Gastroesophageal sphincter (tissue), 4 donors: ENCODE results near the gene OVOL3. TPM values are rescaled to one million over a fixed set of nuclear protein-coding genes. Genes with fewer than 3 reads are reported as not detected.

ENCODE experiments used
- total RNA-seq, 4 donors: library from RNA; depleted of rRNA; stranded (reverse); fragments of >200 nt; gene quantifications; one replicate each; pipeline ENCODE4 v1.1.0, GENCODE V29; 2016

The OVOL3 gene
- total RNA-seq, 4 donors from 2014 or later, result not detected

Other genes starting within 250 kb of the OVOL3 start
- gene APLP1, start 242.6 kb upstream of the OVOL3 start, total RNA-seq, result 10 to 100 TPM in 1 of 4 donors, 1 to 10 TPM in 3; 4.7 to 10.0 (median 8.8) TPM
- 1 to 10 TPM; 2.8 to 9.5 (median 5.7) TPM for gene NFKBID, start 210.6 kb upstream of the OVOL3 start, total RNA-seq
- gene HCST, start 208.6 kb upstream of the OVOL3 start, total RNA-seq, result 1 to 10 TPM in 3 of 4 donors, not detected in 1; 1.8 to 3.1 (median 3.0) TPM
- 100 to 1,000 TPM in 1 of 4 donors, 10 to 100 TPM in 2, 1 to 10 TPM in 1; 3.0 to 116 (median 45.3) TPM for gene TYROBP, start 202.8 kb upstream of the OVOL3 start, total RNA-seq
- 10 to 100 TPM in 2 of 4 donors, 1 to 10 TPM in 2; 6.7 to 18.5 (median 9.1) TPM for gene LRFN3, start 174.8 kb upstream of the OVOL3 start, total RNA-seq
- 10 to 100 TPM; 44.0 to 52.7 (median 49.8) TPM for gene SDHAF1, start 116.0 kb upstream of the OVOL3 start, total RNA-seq
- gene SYNE4, start 102.3 kb upstream of the OVOL3 start, total RNA-seq, result under 1 TPM in 3 of 4 donors, not detected in 1; 0.39 to 0.62 (median 0.47) TPM
- 10 to 100 TPM; 10.7 to 38.3 (median 25.3) TPM for gene ALKBH6, start 96.9 kb upstream of the OVOL3 start, total RNA-seq
- gene CLIP3, start 78.3 kb upstream of the OVOL3 start, total RNA-seq, result 10 to 100 TPM; 26.8 to 66.2 (median 31.1) TPM
- gene THAP8, start 56.9 kb upstream of the OVOL3 start, total RNA-seq, result 10 to 100 TPM in 2 of 4 donors, 1 to 10 TPM in 2; 5.3 to 16.8 (median 9.4) TPM
- gene WDR62, start 56.2 kb upstream of the OVOL3 start, total RNA-seq, result under 1 TPM; 0.17 to 0.62 (median 0.29) TPM
- gene POLR2I, start 3.7 kb downstream of the OVOL3 start, total RNA-seq, result 10 to 100 TPM; 49.3 to 60.2 (median 54.1) TPM
- 100 to 1,000 TPM; 116 to 248 (median 180) TPM for gene TBCB, start 4.3 kb downstream of the OVOL3 start, total RNA-seq
- 100 to 1,000 TPM; 151 to 237 (median 210) TPM for gene CAPNS1, start 28.9 kb downstream of the OVOL3 start, total RNA-seq
- gene COX7A1, start 41.3 kb downstream of the OVOL3 start, total RNA-seq, result 10 to 100 TPM; 50.4 to 66.6 (median 61.7) TPM
- gene ZNF565, start 103.5 kb downstream of the OVOL3 start, total RNA-seq, result 1 to 10 TPM; 4.4 to 6.3 (median 5.8) TPM
- 10 to 100 TPM; 57.9 to 98.2 (median 75.2) TPM for gene ZNF146, start 104.0 kb downstream of the OVOL3 start, total RNA-seq